Measurements from ENCODE around the gene HSPD1. TPM values are rescaled to one million over a fixed set of nuclear protein-coding genes. Genes with fewer than 3 reads are reported as not detected.
A peak's percentile ranks its signal among the peaks of the same experiment; 100 is the strongest.

Gene HSPD1
- total RNA-seq, 1 donor from 2014 or later = 539 TPM

DNA sequence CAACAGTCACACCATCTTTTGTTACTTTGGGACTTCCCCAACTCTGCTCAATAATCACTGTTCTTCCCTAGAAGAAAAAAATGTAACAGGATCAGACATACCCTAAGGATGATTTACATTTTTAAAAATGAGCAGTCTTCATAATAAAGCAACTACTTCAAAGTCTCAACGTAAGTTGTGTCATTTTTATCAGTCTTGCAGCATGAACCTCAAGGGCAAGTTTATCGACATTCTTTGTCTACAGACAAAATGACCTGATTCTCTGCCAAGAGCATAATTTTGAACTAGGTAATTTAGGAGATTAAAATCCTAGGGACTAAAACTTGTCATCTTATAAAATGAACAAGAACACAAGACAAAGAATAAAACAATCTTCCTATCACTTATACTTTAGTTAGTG lies 2.3 kb downstream of the HSPD1 start:
- peaks cover 40% of the 10 kb centered on the region for H3K36me3 Mint-ChIP-seq
- H3K4me1 Mint-ChIP-seq = peaks cover 41% of the 10 kb centered on the region
- Histone ChIP-seq H3K79me2 (ENCODE audit: low read depth) (peaks cover 94% of the 10 kb centered on the region), H3K27me3 (no peaks in the 10 kb centered on the region), H4K20me1 (ENCODE audit: low read depth) (peaks cover 64% of the 10 kb centered on the region), H3K4me1 (peaks cover 36% of the 10 kb centered on the region), H3K36me3 (peaks cover 59% of the 10 kb centered on the region), H3K9ac (peak overlapping the region; percentile 48), H3K4me2 (peak overlapping the region; percentile 94), H3K4me3 (peak overlapping the region; percentile 75), H2AFZ (replicated peaks) (no peak overlapping the region), H3F3A (ENCODE audit: low read depth) (peaks cover 35% of the 10 kb centered on the region), H3K9me3 (ENCODE audit: low read depth) (no peaks in the 10 kb centered on the region), H3K27ac (no peak overlapping the region)
- peak overlapping the region; percentile 97 for H3K4me3 Mint-ChIP-seq
- no peak overlapping the region for H3K27ac Mint-ChIP-seq
- H3K27me3 Mint-ChIP-seq (ENCODE audit: insufficient read depth, low read depth) = no peaks in the 10 kb centered on the region
- TF ChIP-seq EZH2 (IDR thresholded peaks at IDR 0.05) (no peak), EZH2phosphoT487 (IDR thresholded peaks at IDR 0.05) (no peak)
- TF ChIP-seq, protein P1, sequence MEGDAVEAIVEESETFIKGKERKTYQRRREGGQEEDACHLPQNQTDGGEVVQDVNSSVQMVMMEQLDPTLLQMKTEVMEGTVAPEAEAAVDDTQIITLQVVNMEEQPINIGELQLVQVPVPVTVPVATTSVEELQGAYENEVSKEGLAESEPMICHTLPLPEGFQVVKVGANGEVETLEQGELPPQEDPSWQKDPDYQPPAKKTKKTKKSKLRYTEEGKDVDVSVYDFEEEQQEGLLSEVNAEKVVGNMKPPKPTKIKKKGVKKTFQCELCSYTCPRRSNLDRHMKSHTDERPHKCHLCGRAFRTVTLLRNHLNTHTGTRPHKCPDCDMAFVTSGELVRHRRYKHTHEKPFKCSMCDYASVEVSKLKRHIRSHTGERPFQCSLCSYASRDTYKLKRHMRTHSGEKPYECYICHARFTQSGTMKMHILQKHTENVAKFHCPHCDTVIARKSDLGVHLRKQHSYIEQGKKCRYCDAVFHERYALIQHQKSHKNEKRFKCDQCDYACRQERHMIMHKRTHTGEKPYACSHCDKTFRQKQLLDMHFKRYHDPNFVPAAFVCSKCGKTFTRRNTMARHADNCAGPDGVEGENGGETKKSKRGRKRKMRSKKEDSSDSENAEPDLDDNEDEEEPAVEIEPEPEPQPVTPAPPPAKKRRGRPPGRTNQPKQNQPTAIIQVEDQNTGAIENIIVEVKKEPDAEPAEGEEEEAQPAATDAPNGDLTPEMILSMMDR (IDR thresholded peaks at IDR 0.05) = no peak
- no peaks in the 10 kb centered on the region for H3K9me3 Mint-ChIP-seq
- no peak for DNase-seq (ENCODE audit: low spot score)

DNA sequence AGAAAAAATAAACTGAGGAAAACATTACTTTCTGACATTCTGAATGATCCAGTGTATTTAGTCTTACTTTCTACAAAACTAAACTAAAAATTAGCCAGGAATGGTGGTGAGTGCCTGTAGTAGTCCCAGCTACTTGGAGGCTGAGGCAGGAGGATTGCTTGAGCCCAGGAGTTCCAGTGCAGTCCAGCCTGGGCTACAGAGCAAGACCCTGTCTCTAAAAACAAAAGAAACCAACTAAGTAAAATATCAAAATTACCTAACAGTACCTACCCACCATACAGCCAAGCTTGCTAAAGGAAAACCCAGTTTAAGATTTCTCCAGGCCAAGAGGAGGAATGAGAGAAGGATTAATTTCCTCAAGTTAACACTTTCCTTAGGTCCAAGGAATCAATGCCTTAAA lies 2.9 kb downstream of the HSPD1 start:
- H3K27ac ChIP-seq = no peak overlapping the region
- peaks cover 55% of the 10 kb centered on the region for H3K36me3 ChIP-seq
- H3K27ac Mint-ChIP-seq = no peak overlapping the region
- no peak for DNase-seq (ENCODE audit: low spot score)
- TF ChIP-seq, protein P1 (IDR thresholded peaks at IDR 0.05) = no peak
- TF ChIP-seq EZH2phosphoT487 (IDR thresholded peaks at IDR 0.05) (no peak), EZH2 (IDR thresholded peaks at IDR 0.05) (no peak)
- no peak overlapping the region for H3K9ac ChIP-seq
- no peaks in the 10 kb centered on the region for H3K9me3 Mint-ChIP-seq
- H3K4me3 ChIP-seq = no peak overlapping the region
- H3K27me3 Mint-ChIP-seq (ENCODE audit: insufficient read depth, low read depth) = no peaks in the 10 kb centered on the region
- H3K9me3 ChIP-seq (ENCODE audit: low read depth) = no peaks in the 10 kb centered on the region
- H4K20me1 ChIP-seq (ENCODE audit: low read depth) = peaks cover 58% of the 10 kb centered on the region
- H3K4me1 Mint-ChIP-seq = peaks cover 35% of the 10 kb centered on the region
- H3K79me2 ChIP-seq (ENCODE audit: low read depth) = peaks cover 94% of the 10 kb centered on the region
- peaks cover 41% of the 10 kb centered on the region for H3F3A ChIP-seq (ENCODE audit: low read depth)
- peak overlapping the region; percentile 29 for H3K4me3 Mint-ChIP-seq
- no peak overlapping the region for H2AFZ ChIP-seq (replicated peaks)
- peak overlapping the region; percentile 94 for H3K4me2 ChIP-seq
- H3K27me3 ChIP-seq = no peaks in the 10 kb centered on the region
- H3K4me1 ChIP-seq = peaks cover 30% of the 10 kb centered on the region
- peaks cover 38% of the 10 kb centered on the region for H3K36me3 Mint-ChIP-seq

DNA sequence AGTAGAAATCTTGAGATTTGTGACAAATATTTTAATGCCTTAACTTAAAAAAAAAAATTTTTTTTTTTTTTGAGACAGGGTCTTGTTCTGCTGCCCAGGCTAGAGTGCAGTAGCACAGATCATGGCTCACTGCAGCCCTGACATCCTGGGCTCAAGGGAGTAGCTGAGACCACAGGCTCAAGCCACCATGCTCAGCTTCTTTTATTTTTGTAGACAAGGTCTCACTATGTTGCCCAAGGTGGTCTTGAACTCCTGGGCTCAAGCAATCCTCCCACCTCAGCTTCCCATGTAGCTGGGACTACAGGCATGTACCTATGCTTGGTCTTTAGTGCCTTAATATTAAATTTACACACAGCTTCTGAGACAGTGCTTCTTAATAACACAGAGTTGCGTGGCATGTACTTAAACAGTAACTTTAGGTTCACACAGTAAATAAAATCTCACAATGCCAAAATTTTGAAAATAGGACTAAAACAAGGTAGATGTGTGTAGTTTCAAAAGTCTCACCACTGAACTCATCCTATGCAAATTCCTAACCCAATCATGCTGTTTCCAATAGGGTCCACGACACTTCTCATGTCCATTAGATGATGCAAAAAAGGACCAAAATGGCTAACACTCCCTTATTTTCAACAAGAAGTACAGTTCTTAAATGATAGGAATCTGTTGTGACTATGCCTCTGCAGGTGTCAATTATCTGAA lies 4.1 kb downstream of the HSPD1 start:
- no peaks in the 10 kb centered on the region for H3K27me3 Mint-ChIP-seq (ENCODE audit: insufficient read depth, low read depth)
- no peak overlapping the region for H3K4me3 Mint-ChIP-seq
- H3K27me3 ChIP-seq = no peaks in the 10 kb centered on the region
- H2AFZ ChIP-seq (replicated peaks) = no peak overlapping the region
- TF ChIP-seq, protein P1 (IDR thresholded peaks at IDR 0.05) = no peak
- TF ChIP-seq EZH2 (IDR thresholded peaks at IDR 0.05) (no peak), EZH2phosphoT487 (IDR thresholded peaks at IDR 0.05) (no peak)
- DNase-seq (ENCODE audit: low spot score) = no peak
- peaks cover 46% of the 10 kb centered on the region for H3F3A ChIP-seq (ENCODE audit: low read depth)
- H3K79me2 ChIP-seq (ENCODE audit: low read depth) = peaks cover 92% of the 10 kb centered on the region
- H3K4me3 ChIP-seq = no peak overlapping the region
- peaks cover 21% of the 10 kb centered on the region for H3K4me1 ChIP-seq
- peaks cover 53% of the 10 kb centered on the region for H4K20me1 ChIP-seq (ENCODE audit: low read depth)
- no peaks in the 10 kb centered on the region for H3K9me3 Mint-ChIP-seq
- H3K36me3 Mint-ChIP-seq = peaks cover 41% of the 10 kb centered on the region
- no peaks in the 10 kb centered on the region for H3K9me3 ChIP-seq (ENCODE audit: low read depth)
- H3K9ac ChIP-seq = no peak overlapping the region
- no peak overlapping the region for H3K4me2 ChIP-seq
- H3K27ac Mint-ChIP-seq = no peak overlapping the region
- peaks cover 54% of the 10 kb centered on the region for H3K36me3 ChIP-seq
- H3K27ac ChIP-seq = no peak overlapping the region
- peaks cover 27% of the 10 kb centered on the region for H3K4me1 Mint-ChIP-seq

Measured in neural progenitor cell (in vitro differentiated cells).